Choroid plexus epithelial cell (primary cell): ENCODE data around the gene CCL7.
"Not testable (repeated sequence)": the region's sequence is repeated elsewhere in the genome, so short reads cannot be mapped to it uniquely, and the experiment has no call there.

Experiments
- DNase-seq: peaks from one replicate; pipeline ENCODE4 v3.0.0-alpha.2; 2010; ENCODE audit warnings: low read depth
- H3K4me3 ChIP-seq: 2 replicates; pipeline ENCODE4 v1.5.1; 2011; ENCODE audit warnings: low read depth, mild to moderate bottlenecking, control low read depth, low read length, moderate library complexity
- TF ChIP-seq, protein P1 (sequence below): conservative IDR thresholded peaks from 2 replicates; pipeline ENCODE4 v1.5.1; 2011; ENCODE audit warnings: low read depth, mild to moderate bottlenecking, control low read depth, inconsistent platforms, low read length, moderate library complexity

Gene CCL7

DNA sequence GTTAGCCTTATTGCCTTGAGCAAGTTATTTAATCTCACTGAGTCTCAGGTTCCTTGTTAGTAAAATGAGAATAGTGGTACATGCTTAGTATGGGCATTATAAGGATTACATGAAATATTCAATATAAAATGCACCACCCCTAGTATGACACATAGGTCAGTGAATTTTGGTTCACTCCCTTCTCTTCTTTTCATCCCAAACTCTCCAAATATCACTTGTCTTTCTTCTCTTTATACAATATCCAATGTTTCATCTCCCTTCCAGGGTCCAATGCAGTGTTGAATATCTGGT lies 43.3 kb upstream of the CCL7 start:
- TF ChIP-seq, protein P1, sequence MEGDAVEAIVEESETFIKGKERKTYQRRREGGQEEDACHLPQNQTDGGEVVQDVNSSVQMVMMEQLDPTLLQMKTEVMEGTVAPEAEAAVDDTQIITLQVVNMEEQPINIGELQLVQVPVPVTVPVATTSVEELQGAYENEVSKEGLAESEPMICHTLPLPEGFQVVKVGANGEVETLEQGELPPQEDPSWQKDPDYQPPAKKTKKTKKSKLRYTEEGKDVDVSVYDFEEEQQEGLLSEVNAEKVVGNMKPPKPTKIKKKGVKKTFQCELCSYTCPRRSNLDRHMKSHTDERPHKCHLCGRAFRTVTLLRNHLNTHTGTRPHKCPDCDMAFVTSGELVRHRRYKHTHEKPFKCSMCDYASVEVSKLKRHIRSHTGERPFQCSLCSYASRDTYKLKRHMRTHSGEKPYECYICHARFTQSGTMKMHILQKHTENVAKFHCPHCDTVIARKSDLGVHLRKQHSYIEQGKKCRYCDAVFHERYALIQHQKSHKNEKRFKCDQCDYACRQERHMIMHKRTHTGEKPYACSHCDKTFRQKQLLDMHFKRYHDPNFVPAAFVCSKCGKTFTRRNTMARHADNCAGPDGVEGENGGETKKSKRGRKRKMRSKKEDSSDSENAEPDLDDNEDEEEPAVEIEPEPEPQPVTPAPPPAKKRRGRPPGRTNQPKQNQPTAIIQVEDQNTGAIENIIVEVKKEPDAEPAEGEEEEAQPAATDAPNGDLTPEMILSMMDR = no peak
- H3K4me3 ChIP-seq = no peak overlapping the region
- no peak for DNase-seq

DNA sequence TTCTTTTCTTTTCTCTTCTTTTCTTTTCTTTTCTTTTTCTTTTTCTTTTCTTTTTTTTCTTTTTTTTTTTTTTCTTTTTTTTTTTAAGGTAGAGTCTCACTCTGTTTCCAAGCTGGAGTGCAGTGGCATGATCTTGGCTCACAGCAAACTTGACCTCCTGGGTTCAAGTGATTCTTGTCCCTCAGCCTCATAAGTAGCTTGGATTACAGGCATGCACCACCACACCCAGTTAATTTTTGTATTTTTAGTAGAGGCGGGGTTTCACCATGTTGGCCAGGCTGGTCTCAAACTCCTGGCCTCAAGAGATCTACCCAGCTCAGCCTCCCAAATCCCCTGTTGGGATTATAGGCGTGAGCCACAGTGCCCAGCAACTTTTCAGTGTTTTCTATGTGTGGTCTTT lies 42.7 kb upstream of the CCL7 start:
- not testable (repeated sequence) for DNase-seq, H3K4me3 ChIP-seq

DNA sequence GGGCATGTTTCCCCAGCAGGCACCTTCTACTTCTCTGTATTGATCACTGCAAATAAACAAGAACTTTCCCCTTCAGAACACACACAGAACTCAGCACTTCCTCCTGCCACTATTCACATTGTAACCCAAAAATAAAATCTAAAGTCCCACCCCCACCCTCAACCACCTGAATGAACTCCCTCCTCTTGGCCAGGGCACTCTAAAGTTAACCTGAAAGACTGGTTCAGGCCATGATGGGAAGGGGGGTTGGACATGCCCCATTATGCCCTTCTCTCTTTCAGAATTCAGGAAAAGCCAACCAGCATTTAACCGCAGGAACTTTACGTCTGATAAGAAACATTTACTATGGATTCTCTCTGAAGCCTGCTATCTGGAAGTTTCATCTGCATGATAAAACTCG lies 42.3 kb upstream of the CCL7 start:
- TF ChIP-seq, protein P1 = no peak
- DNase-seq = no peak
- H3K4me3 ChIP-seq = no peak overlapping the region

DNA sequence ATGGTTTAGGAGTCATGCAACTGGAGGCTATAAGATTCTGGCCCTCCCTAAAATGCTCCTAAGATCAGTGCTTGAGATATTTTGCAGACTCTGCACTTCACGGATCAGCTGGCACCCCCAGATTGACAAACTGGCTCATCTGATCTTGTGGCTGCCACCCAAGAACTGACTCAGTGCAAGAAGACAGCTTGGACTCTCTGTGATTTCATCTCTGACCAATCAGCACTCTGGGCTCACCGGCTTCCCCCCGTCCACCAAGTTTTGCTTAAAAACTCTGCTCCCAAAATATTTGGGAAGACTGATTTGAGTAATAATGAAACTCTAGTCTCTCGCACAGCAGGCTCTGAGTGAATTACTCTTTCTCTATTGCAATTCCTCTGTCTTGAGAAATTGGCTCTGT lies 41.2 kb upstream of the CCL7 start:
- TF ChIP-seq, protein P1 = no peak
- no peak overlapping the region for H3K4me3 ChIP-seq
- DNase-seq = no peak

DNA sequence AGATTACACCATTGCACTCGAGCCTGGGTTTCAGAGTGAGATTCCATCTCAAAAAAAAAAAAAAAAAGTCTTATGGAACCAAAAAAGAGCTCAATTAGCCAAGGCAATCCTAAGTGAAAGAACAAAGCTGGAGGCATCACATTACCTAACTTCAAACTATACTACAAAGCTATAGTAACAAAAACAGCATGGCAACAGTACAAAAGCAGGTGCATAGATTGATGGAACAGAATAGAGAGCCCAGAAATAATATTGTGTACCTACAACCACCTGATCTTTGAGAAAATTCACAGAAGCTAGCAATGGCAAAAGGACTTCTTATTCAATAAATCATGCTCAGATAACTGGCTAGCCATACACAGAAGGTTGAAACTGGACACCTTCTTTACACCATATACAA lies 39.7 kb upstream of the CCL7 start:
- H3K4me3 ChIP-seq = no peak overlapping the region
- TF ChIP-seq, protein P1 = no peak
- no peak for DNase-seq

DNA sequence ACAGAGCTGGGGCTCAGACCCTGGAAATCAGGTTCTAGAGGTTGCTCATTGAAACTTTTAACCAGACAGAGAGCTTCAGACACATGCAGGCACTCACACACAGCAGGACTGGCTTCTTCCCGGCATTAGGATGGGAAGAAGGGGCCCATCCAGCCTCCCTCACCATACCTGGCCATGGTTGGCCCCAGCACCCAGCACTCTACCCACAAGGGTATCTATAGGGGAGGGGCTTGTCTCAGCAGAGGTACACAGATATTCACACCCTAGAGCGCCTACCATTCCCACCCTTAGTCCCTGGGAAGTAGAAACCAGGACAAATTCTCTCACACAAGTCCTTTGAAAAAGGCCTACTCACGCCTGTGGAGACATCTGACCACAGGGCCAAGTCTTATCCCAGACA lies 35.4 kb upstream of the CCL7 start:
- TF ChIP-seq, protein P1 = no peak
- no peak for DNase-seq
- H3K4me3 ChIP-seq = no peak overlapping the region

DNA sequence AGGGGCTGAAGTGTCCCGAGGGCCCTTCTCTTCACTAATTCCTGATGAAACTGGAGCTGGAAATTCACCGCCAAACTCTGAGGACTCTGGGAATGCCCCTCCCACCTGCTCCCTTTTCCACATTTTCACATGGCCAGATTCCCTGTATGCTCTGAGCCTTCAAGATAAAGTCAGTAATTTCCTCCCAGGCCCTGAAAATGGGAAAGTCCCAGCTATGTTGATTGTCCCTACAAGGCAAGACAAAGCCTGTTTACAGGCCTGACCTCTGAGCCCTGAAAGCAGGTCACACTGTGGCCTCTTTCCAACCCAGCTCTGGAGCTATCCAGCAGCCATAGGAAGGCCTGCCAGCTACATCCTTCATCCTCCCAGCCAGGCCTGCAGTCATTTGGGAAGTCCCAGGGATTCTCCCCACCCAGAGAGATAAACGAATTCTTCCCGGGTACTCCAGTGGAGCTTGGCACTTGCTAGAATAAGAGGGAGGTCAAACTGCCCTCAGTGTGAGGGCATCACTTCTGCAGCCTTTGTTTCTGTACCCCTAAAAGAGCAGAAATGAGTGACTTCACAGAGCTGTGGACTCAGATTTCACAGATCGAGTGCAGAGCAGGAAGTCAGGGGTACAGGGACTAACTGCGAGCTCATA lies 34.5 kb upstream of the CCL7 start:
- no peak overlapping the region for H3K4me3 ChIP-seq
- no peak for DNase-seq
- TF ChIP-seq, protein P1 = no peak
